ENCODE data around the gene ADCY9.
"Not testable (repeated sequence)": the region's sequence is repeated elsewhere in the genome, so short reads cannot be mapped to it uniquely, and the experiment has no call there.

The ADCY9 gene

GRCh38 chr16:3950343-3951193, 165.7 kb downstream of the ADCY9 start:
- DNase-seq (ENCODE audit: low read depth in 2 of 2), result no peak

GRCh38 chr16:3949946-3950342, 166.3 kb downstream of the ADCY9 start:
- no peak for DNase-seq (ENCODE audit: low read depth in 2 of 2)

GRCh38 chr16:3949287-3949686, 167.0 kb downstream of the ADCY9 start:
- DNase-seq (ENCODE audit: low read depth in 2 of 2), result no peak

- DNase-seq (ENCODE audit: low read depth in 2 of 2), result no peak
These were observed 167.8 kb downstream of the ADCY9 start for GRCh38 chr16:3948378-3948995.

GRCh38 chr16:3946604-3947180, 169.6 kb downstream of the ADCY9 start:
- DNase-seq (ENCODE audit: low read depth in 2 of 2), result no peak

GRCh38 chr16:3945751-3946603, 170.3 kb downstream of the ADCY9 start:
- DNase-seq (ENCODE audit: low read depth in 2 of 2), result no peak

GRCh38 chr16:3944457-3944856, 171.8 kb downstream of the ADCY9 start:
- not testable (repeated sequence) for DNase-seq (ENCODE audit: low read depth in 2 of 2)

- not testable (repeated sequence) for DNase-seq (ENCODE audit: low read depth in 2 of 2)
These were observed 174.1 kb downstream of the ADCY9 start for GRCh38 chr16:3942146-3942545.

- peak; percentile 50 to 62 for DNase-seq (ENCODE audit: low read depth in 2 of 2)
These were observed 177.2 kb downstream of the ADCY9 start for GRCh38 chr16:3938843-3939624.

GRCh38 chr16:3938471-3938842, 177.8 kb downstream of the ADCY9 start:
- DNase-seq (ENCODE audit: low read depth in 2 of 2), result no peak

GRCh38 chr16:3937066-3937875, 179.0 kb downstream of the ADCY9 start:
- no peak for DNase-seq (ENCODE audit: low read depth in 2 of 2)

- no peak for DNase-seq (ENCODE audit: low read depth in 2 of 2)
These were observed 180.3 kb downstream of the ADCY9 start for GRCh38 chr16:3935921-3936320.

GRCh38 chr16:3934491-3935181, 181.6 kb downstream of the ADCY9 start:
- DNase-seq (ENCODE audit: low read depth in 2 of 2), result no peak

GRCh38 chr16:3927147-3927546, 189.1 kb downstream of the ADCY9 start:
- not testable (repeated sequence) for DNase-seq (ENCODE audit: low read depth in 2 of 2)

- DNase-seq (ENCODE audit: low read depth in 2 of 2), result no peak
These were observed 191.5 kb downstream of the ADCY9 start for GRCh38 chr16:3924763-3925162.

- no peak for DNase-seq (ENCODE audit: low read depth in 2 of 2)
These were observed 194.0 kb downstream of the ADCY9 start for GRCh38 chr16:3922241-3922640.

- no peak for DNase-seq (ENCODE audit: low read depth in 2 of 2)
These were observed 196.0 kb downstream of the ADCY9 start for GRCh38 chr16:3920206-3920605.

- DNase-seq (ENCODE audit: low read depth in 2 of 2), result no peak
These were observed 196.8 kb downstream of the ADCY9 start for GRCh38 chr16:3919413-3919812.

GRCh38 chr16:3915426-3916260, 200.6 kb downstream of the ADCY9 start:
- no peak for DNase-seq (ENCODE audit: low read depth in 2 of 2)

Data from stimulated activated CD4-positive, alpha-beta T cell treated with anti-CD3 and anti-CD28 coated beads, Interleukin-4, amount 100 ng/mL, for 48 hours (primary cell).